Measurements from ENCODE around the gene FAM174C.
A peak's percentile ranks its signal among the peaks of the same experiment; 100 is the strongest.

FAM174C gene

GRCh38 chr19:1251330-1252220 lies 23.8 kb upstream of the FAM174C start:
- in situ Hi-C loops (cut with HindIII; ENCODE audit: low sequenced_read_pairs), result no loop called here
- peak overlapping the region; percentile 65 for H3K4me3 ChIP-seq (ENCODE audit: low read depth, low read length)
- no peak for TF ChIP-seq CTCF (IDR thresholded peaks at IDR 0.05; ENCODE audit: low read depth, low read length)
- DNase-seq (ENCODE audit: low read depth, low spot score), result peak; percentile 66

- DNase-seq (ENCODE audit: low read depth, low spot score), result peak; percentile 97
- H3K4me3 ChIP-seq (ENCODE audit: low read depth, low read length), result peak overlapping the region; percentile 65
- TF ChIP-seq CTCF (IDR thresholded peaks at IDR 0.05; ENCODE audit: low read depth, low read length), result no peak
- in situ Hi-C loops (cut with HindIII; ENCODE audit: low sequenced_read_pairs), result no loop called here
These were observed 23.0 kb upstream of the FAM174C start for GRCh38 chr19:1252221-1252820.

- in situ Hi-C loops (cut with HindIII; ENCODE audit: low sequenced_read_pairs), result no loop called here
- TF ChIP-seq CTCF (IDR thresholded peaks at IDR 0.05; ENCODE audit: low read depth, low read length), result peak; percentile 24
- peak overlapping the region; percentile 65 for H3K4me3 ChIP-seq (ENCODE audit: low read depth, low read length)
- peak; percentile 99 for DNase-seq (ENCODE audit: low read depth, low spot score)
These were observed 22.4 kb upstream of the FAM174C start for GRCh38 chr19:1252821-1253513.

GRCh38 chr19:1253514-1254080 lies 21.7 kb upstream of the FAM174C start:
- peak overlapping the region; percentile 65 for H3K4me3 ChIP-seq (ENCODE audit: low read depth, low read length)
- in situ Hi-C loops (cut with HindIII; ENCODE audit: low sequenced_read_pairs), result no loop called here
- no peak for TF ChIP-seq CTCF (IDR thresholded peaks at IDR 0.05; ENCODE audit: low read depth, low read length)
- DNase-seq (ENCODE audit: low read depth, low spot score), result no peak

- DNase-seq (ENCODE audit: low read depth, low spot score), result no peak
- in situ Hi-C loops (cut with HindIII; ENCODE audit: low sequenced_read_pairs), result no loop called here
- TF ChIP-seq CTCF (IDR thresholded peaks at IDR 0.05; ENCODE audit: low read depth, low read length), result no peak
- H3K4me3 ChIP-seq (ENCODE audit: low read depth, low read length), result no peak overlapping the region
These were observed 21.2 kb upstream of the FAM174C start for GRCh38 chr19:1254081-1254527.

GRCh38 chr19:1254530-1255185 lies 20.7 kb upstream of the FAM174C start:
- no peak for TF ChIP-seq CTCF (IDR thresholded peaks at IDR 0.05; ENCODE audit: low read depth, low read length)
- no peak overlapping the region for H3K4me3 ChIP-seq (ENCODE audit: low read depth, low read length)
- in situ Hi-C loops (cut with HindIII; ENCODE audit: low sequenced_read_pairs), result no loop called here
- no peak for DNase-seq (ENCODE audit: low read depth, low spot score)
